ENCODE data around the gene ZBTB38.

ZBTB38 gene

DNA sequence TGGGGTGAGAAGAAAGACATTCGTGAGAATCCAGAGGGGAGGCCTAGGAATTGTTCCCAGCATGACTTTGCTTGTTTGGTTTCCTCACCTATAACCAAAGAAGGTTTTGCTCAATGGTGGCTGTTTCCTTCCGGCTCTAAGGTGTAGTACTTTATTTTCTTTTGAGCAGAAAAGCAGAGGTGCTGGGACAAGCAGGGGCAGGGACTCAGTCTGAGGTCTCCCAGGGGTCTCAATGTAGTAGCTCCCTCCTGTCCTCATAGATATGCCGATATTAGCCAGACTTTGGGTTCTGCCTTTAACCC, 41.6 kb downstream of the ZBTB38 start:
- DNase-seq: no peak

DNA sequence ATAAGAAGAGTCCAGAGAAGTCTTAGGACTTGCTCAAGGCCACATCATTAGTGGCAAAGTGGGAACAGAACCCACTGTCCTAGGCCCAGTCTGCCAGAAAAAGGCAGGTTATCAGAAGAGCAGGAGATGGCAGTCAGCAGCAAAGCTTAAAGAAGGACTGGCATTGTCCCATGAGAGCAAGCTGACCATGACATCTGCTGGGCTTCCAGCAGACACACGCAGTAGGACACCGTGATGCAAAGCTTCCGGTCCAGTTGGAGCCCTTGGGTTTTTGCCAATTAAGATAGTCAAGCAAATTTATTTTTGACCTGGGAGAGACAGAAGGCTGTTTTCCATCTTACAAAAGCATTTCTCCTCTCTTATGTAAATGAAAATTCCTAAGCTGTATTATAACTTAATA, 42.1 kb downstream of the ZBTB38 start:
- DNase-seq: no peak

DNA sequence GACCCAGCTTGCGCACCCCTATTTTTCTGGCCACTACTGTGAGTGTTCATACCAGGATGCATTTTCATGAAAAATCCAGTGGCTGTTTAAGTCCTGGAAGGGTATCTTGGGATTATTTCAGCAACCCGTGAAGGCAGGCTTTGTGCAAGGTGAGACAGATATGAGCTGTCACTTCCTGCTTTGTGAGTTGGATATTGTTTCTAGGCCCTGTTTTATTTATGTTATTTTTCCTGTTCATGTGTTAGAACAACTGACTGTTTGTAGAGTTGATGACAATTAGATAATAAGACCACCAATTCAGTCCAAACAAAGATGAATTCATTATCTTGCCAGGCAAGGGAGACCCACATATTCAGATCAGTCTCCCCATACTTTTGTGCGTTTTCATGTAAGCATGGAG, 42.5 kb downstream of the ZBTB38 start:
- no peak for DNase-seq

DNA sequence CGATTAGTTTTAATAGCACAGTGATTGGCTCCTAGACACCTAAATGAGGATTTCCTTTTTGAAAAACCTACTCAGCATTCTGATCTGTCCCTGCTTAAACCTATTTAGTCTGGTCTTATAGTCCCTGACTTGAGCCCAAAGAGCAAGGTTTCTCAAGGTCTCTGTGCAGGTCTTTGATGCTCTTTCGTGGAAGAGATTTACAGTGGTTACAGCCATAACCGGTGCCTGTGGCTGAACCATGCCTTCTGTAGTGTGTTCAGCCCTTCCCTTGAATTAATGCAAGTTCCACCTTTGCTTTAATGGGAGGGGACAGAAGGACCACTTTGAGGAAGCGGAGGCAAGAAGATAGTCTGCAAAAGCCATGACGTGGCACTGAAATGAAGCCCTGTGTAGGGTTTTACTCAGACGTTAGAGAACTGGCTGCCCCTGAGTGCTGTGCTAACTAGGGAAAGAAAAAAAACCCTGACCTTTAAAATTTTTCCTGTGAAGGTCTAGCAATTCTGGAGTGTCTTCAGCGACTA, 43.0 kb downstream of the ZBTB38 start:
- DNase-seq: no peak

DNA sequence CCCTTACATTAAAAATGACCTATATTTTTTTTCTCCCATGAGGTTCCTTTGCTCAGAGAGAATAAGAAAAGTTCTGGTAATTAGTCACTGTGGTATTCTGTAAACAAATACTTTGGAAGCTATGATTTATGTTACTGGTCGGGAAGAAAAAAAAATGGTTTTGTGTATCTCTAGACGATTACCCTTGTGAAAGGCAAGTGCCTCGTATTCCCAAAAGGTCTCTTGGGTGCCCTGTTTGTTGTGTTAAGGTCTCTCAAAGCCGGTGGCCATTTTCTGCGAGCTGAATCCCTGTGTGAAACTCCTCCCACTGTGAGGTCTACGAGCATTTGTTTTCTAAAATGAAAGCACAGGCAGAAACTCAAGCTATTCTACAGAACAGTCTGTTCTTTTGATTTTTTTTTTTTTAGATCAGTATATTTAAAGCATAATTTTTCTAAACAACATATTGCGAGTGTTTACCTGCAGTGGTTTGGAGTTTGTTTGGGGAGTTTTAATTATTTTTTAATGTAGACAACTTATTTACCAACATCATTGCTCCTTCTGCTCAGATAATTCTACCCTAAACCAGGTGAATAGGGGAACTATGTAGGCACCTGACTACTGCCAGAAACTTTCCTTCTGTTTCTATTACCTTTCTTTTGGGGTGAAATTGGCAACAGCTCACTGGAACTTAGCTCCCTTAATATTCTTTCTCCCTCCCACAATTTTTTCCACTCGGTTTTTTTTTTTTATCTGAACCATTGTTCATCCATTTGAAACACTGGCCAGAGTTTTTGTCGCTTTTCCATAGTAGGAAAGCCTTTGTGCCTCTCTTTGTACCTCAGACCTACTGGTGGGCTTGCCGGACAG, 44.0 kb downstream of the ZBTB38 start:
- DNase-seq: peak; percentile 52

DNA sequence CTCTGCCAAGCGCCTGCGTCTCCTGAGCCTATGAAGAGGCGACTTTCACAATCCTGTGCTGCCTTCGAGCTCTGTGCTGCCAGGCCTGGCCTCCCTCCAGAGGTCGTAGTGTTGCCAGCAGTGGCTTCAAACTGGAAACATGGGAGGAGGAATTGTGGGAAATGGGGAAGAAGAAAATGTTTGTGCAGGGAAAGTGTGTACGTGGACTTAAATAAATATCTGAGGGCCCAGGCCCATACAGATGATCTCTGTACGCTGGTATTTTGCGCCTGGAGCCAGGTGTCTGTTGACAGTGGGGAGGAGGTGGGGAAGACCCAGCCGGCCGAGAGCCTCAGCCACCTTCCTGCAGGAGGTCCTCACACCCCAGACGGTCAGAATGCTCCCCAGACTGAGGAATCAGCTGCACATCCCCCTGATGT, 44.6 kb downstream of the ZBTB38 start:
- peak; percentile 24 for DNase-seq

DNA sequence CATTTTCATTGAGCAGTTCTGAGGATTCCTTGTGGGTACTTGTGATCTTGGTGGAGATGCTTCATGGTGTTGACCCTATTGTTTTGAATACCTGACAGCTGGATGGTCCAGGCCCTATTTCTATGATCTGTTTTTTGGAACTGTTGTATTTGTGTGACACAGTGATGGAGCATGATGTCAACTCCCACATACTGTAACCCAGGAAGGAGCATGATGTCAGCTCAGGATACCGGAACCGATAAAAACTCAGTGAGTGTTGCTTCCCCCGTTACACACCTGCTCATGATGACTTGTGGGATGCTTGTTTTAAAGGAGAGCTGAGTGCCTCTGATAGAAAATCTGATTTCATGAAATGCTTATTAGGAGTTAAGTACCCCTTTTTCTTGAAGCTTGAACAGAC, 45.1 kb downstream of the ZBTB38 start:
- no peak for DNase-seq

DNA sequence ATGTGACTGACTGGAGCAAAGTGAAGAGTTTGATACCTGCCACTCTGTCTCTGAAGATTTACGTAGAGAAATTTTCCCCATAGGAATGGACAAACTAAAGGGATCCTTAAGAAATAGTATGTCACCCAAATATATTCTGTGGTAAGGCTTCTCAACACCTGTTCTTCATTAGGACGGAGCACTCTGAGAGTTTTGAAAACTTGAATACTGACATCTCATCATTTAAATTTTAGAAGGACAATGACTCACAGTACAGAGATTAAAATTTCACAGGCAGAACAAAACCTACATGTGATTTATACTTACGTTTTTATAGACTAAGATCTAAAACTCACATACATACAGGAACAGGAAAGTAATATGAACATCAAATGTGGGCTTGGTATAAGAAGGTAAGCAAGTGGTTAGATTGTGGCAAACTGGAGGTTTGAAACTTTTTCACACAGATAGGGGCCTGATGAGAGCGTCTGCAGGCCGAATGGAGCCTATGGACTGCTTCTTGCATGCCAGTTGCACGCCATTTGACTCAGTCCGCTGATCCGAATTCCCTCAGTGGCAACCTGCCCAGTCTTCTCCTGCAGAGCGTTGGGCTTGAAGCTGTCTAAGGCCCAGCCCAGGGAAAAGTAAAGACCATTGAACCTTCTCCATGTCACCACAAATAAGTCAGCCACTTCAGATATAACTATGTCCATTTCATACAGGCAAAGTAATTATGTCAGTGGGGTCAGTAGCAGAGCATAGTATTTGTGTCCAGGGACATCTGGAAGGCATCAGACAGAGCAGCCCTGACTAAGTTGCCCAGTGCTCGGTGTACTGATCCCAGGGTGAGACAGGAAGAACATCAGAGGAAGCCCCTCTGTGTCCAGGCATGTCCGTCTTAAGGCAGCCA, 45.7 kb downstream of the ZBTB38 start:
- no peak for DNase-seq

DNA sequence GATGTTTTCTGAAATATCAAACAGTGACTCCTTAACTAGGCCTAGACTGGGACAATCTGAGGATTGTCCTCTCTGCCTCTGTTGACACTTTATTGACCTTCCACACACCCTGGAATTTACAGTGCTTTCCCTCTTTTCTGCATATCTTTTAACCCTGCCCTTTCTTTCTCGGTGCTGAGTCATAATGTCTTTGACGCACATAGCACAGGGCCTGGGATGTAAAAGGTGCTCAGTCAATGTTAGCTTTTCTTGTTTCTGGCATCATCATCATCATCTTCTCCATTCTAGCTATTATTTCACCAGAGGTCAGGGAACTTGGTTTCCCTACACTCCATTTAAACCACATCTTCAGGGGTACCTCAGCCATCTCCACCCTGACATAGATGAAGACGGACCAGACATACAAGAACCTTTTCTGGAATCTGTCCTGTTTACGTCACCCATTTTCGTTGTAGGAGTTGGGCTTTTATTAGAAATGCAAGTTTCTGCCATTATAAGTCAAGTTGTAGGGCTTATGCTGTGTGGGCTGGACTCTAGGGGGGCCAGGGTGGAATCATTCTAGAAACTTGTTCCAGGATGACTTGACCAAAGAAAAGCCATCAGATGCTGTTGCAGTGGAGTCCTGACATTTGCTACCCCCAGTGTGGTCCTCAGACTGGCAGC, 46.6 kb downstream of the ZBTB38 start:
- DNase-seq: no peak

DNA sequence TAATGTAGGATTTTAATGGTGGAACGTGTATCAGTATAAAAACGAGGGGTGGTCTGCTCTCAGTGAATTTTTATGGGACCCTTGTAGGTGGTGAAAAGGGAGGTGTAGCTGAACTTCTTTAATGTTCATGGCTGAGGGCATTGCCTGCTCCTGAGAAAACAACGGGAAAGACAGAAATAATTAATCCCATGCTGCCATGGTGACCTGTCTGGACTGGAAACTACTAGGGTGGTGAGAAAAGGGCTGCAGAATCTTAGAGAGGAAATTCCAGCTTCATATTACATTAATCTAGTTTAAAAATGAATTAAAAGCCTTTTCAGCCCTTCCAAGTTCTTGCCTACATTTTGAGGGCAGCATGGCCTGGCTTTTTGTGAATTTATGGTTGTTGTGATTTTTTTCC, 47.6 kb downstream of the ZBTB38 start:
- no peak for DNase-seq

All from retina (tissue), 1 donor.